ENCODE data around the gene OTUB2. TPM values are rescaled to one million over a fixed set of nuclear protein-coding genes. Genes with fewer than 3 reads are reported as not detected.
A peak's percentile ranks its signal among the peaks of the same experiment; 100 is the strongest.

OTUB2 gene
- total RNA-seq, 1 donor from 2014 or later, result 6.8 TPM

DNA sequence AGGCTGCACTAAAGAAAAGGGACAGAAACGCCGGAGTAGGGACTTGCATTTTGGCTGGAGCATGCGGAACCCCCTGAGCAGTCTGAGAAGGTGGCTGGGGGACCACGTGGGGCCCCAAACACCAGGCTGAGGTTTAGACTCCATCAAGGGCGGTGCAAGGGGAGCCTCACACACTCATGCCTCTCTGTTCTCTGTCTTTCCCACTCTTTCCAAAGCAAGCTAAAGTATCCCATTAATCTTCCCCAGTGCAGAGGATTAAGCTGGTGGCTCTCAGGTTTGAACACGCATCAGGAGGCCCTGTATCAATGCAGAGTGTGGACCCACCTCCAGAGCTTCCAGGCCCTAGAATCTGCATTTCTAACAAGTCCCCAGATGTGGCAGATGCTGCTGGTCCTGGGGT lies 15.5 kb upstream of the OTUB2 start:
- no peak overlapping the region for H2AFZ ChIP-seq (replicated peaks)
- DNase-seq (ENCODE audit: low spot score), result no peak
- no peak overlapping the region for H3K4me2 ChIP-seq
- TF ChIP-seq EZH2phosphoT487 (IDR thresholded peaks at IDR 0.05) (no peak), EZH2 (IDR thresholded peaks at IDR 0.05) (no peak)
- TF ChIP-seq, protein P1, sequence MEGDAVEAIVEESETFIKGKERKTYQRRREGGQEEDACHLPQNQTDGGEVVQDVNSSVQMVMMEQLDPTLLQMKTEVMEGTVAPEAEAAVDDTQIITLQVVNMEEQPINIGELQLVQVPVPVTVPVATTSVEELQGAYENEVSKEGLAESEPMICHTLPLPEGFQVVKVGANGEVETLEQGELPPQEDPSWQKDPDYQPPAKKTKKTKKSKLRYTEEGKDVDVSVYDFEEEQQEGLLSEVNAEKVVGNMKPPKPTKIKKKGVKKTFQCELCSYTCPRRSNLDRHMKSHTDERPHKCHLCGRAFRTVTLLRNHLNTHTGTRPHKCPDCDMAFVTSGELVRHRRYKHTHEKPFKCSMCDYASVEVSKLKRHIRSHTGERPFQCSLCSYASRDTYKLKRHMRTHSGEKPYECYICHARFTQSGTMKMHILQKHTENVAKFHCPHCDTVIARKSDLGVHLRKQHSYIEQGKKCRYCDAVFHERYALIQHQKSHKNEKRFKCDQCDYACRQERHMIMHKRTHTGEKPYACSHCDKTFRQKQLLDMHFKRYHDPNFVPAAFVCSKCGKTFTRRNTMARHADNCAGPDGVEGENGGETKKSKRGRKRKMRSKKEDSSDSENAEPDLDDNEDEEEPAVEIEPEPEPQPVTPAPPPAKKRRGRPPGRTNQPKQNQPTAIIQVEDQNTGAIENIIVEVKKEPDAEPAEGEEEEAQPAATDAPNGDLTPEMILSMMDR (IDR thresholded peaks at IDR 0.05), result no peak
- H3K27ac ChIP-seq, result no peak overlapping the region
- no peaks in the 10 kb centered on the region for H3K9me3 Mint-ChIP-seq
- peaks cover 6% of the 10 kb centered on the region for H3K27me3 Mint-ChIP-seq (ENCODE audit: insufficient read depth, low read depth)
- no peak overlapping the region for H3K4me3 Mint-ChIP-seq
- no peak overlapping the region for H3K4me3 ChIP-seq
- peaks cover 26% of the 10 kb centered on the region for H3K4me1 Mint-ChIP-seq
- peak overlapping the region; percentile 37 for H3K27ac Mint-ChIP-seq
- no peaks in the 10 kb centered on the region for H4K20me1 ChIP-seq (ENCODE audit: low read depth)
- no peak overlapping the region for H3K9ac ChIP-seq
- H3K79me2 ChIP-seq (ENCODE audit: low read depth), result no peaks in the 10 kb centered on the region
- H3K36me3 ChIP-seq, result no peaks in the 10 kb centered on the region
- H3K4me1 ChIP-seq, result peaks cover 13% of the 10 kb centered on the region
- no peaks in the 10 kb centered on the region for H3K36me3 Mint-ChIP-seq
- H3F3A ChIP-seq (ENCODE audit: low read depth), result peaks cover 7% of the 10 kb centered on the region
- H3K27me3 ChIP-seq, result no peaks in the 10 kb centered on the region
- no peaks in the 10 kb centered on the region for H3K9me3 ChIP-seq (ENCODE audit: low read depth)

DNA sequence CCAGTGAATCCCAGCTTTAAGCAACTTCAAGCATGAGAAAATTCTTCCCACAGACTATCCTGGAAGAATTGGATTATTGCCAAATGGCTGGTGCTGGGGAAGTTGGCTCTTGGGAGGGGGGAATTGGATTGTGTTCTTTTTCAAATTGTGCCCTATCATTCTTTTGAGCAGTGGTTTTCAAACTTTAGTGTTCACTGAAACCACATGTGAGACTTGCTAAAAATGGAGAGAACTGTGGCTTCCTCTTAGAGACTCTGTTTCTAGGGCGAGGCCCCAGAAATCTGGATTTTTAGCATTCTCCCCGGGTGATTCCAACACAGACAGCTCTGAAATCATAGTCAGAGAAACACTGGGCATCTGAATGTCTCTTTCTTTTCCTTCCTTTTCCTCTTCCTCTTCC lies 14.3 kb upstream of the OTUB2 start:
- H3K9me3 Mint-ChIP-seq, result no peaks in the 10 kb centered on the region
- H2AFZ ChIP-seq (replicated peaks), result no peak overlapping the region

DNA sequence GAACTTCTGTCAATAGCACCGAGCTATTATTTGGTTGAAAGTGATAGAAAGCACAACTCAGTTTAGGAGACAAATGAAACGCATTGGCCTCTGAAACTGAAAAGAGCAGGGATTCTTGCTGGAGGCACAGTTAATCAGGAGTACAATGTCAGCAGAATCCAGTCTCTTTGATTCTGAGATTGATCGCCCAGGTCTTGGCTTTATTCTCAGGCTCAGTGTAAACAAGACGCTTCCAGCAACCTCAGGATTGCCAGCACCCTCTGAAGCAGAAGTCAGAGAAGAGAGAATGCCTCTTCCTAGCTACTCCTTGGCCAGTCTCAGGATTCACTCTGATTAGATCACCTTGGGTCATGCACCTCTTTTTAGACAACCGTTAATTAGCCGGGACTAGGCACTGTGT lies 11.8 kb upstream of the OTUB2 start:
- DNase-seq (ENCODE audit: low spot score), result no peak
- H3K4me3 ChIP-seq, result no peak overlapping the region
- no peaks in the 10 kb centered on the region for H3K9me3 ChIP-seq (ENCODE audit: low read depth)
- Mint-ChIP-seq H3K27me3 (ENCODE audit: insufficient read depth, low read depth) (peaks cover 10% of the 10 kb centered on the region), H3K27ac (no peak overlapping the region), H3K4me3 (no peak overlapping the region), H3K4me1 (peaks cover 36% of the 10 kb centered on the region), H3K36me3 (no peaks in the 10 kb centered on the region), H3K9me3 (no peaks in the 10 kb centered on the region)
- H3K9ac ChIP-seq, result no peak overlapping the region
- H3K36me3 ChIP-seq, result no peaks in the 10 kb centered on the region
- TF ChIP-seq, protein P1 (IDR thresholded peaks at IDR 0.05), result no peak
- TF ChIP-seq EZH2phosphoT487 (IDR thresholded peaks at IDR 0.05), result no peak
- H3K27ac ChIP-seq, result no peak overlapping the region
- H4K20me1 ChIP-seq (ENCODE audit: low read depth), result no peaks in the 10 kb centered on the region
- H3K27me3 ChIP-seq, result no peaks in the 10 kb centered on the region
- no peak overlapping the region for H3K4me2 ChIP-seq
- peaks cover 7% of the 10 kb centered on the region for H3F3A ChIP-seq (ENCODE audit: low read depth)
- no peaks in the 10 kb centered on the region for H3K79me2 ChIP-seq (ENCODE audit: low read depth)
- H3K4me1 ChIP-seq, result peaks cover 18% of the 10 kb centered on the region
- H2AFZ ChIP-seq (replicated peaks), result no peak overlapping the region

More for the DNA sequence above, 14.3 kb upstream of the OTUB2 start:
- Mint-ChIP-seq H3K36me3 (no peaks in the 10 kb centered on the region), H3K27me3 (ENCODE audit: insufficient read depth, low read depth) (peaks cover 6% of the 10 kb centered on the region), H3K4me3 (no peak overlapping the region), H3K27ac (no peak overlapping the region), H3K4me1 (peaks cover 28% of the 10 kb centered on the region)
- Histone ChIP-seq H3K4me2 (no peak overlapping the region), H3K4me3 (no peak overlapping the region), H3K27ac (no peak overlapping the region), H4K20me1 (ENCODE audit: low read depth) (no peaks in the 10 kb centered on the region), H3K4me1 (peaks cover 18% of the 10 kb centered on the region), H3K27me3 (no peaks in the 10 kb centered on the region), H3K9ac (no peak overlapping the region), H3K79me2 (ENCODE audit: low read depth) (no peaks in the 10 kb centered on the region), H3K36me3 (no peaks in the 10 kb centered on the region), H3F3A (ENCODE audit: low read depth) (peaks cover 7% of the 10 kb centered on the region), H3K9me3 (ENCODE audit: low read depth) (no peaks in the 10 kb centered on the region)
- no peak for TF ChIP-seq EZH2 (IDR thresholded peaks at IDR 0.05)
- no peak for DNase-seq (ENCODE audit: low spot score)

DNA sequence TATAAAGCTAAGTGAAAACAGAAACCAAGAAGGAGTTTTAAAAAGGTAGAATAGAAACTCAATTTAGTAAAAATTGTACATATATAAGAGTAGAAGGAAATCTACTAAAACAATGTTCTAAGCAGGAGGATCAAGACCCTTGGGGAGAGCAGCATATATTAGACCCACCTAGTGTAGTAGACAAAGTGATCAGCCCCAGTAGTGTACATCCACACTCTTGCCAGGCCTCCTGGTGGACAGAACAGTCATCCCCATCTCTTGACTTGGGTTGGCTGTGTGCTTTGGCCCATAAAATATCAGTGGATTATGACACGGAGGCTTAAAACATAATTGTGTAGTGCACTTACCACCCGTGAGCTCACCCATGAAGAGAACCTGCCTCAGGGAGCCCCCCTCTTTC lies 10.9 kb upstream of the OTUB2 start:
- Mint-ChIP-seq H3K27me3 (ENCODE audit: insufficient read depth, low read depth) (peaks cover 8% of the 10 kb centered on the region), H3K9me3 (no peaks in the 10 kb centered on the region), H3K4me1 (peaks cover 32% of the 10 kb centered on the region), H3K36me3 (no peaks in the 10 kb centered on the region), H3K4me3 (no peak overlapping the region), H3K27ac (no peak overlapping the region)
- Histone ChIP-seq H3K27me3 (no peaks in the 10 kb centered on the region), H3K9me3 (ENCODE audit: low read depth) (no peaks in the 10 kb centered on the region), H3K4me2 (no peak overlapping the region), H3K4me3 (no peak overlapping the region), H3K9ac (no peak overlapping the region), H3K79me2 (ENCODE audit: low read depth) (no peaks in the 10 kb centered on the region), H3K36me3 (no peaks in the 10 kb centered on the region), H3K4me1 (peaks cover 23% of the 10 kb centered on the region), H3F3A (ENCODE audit: low read depth) (peaks cover 7% of the 10 kb centered on the region), H3K27ac (no peak overlapping the region), H4K20me1 (ENCODE audit: low read depth) (no peaks in the 10 kb centered on the region), H2AFZ (replicated peaks) (no peak overlapping the region)
- no peak for DNase-seq (ENCODE audit: low spot score)
- TF ChIP-seq, protein P1 (IDR thresholded peaks at IDR 0.05), result no peak
- TF ChIP-seq EZH2 (IDR thresholded peaks at IDR 0.05) (no peak), EZH2phosphoT487 (IDR thresholded peaks at IDR 0.05) (no peak)
